Mesenchymal stem cell (in vitro differentiated cells and primary cell): ENCODE measurements around the gene USP31. TPM values are rescaled to one million over a fixed set of nuclear protein-coding genes. Genes with fewer than 3 reads are reported as not detected.

ENCODE experiments used
- DNase-seq: peaks from one replicate; pipeline ENCODE4 v3.0.0-alpha.2; 2013
- H2AFZ ChIP-seq: one replicate; pipeline ENCODE4 v1.6.1; 2013; ENCODE audit warnings: low read depth, mild to moderate bottlenecking, control low read depth, inconsistent platforms, low read length, moderate library complexity
- H2AK5ac ChIP-seq: 2 replicates; pipeline ENCODE4 v1.6.1; 2013; ENCODE audit warnings: low read length, moderate library complexity, mild to moderate bottlenecking, inconsistent platforms; ENCODE audit not compliant: severe bottlenecking
- H2BK120ac ChIP-seq: one replicate; pipeline ENCODE4 v1.6.1; 2013; ENCODE audit warnings: low read depth, mild to moderate bottlenecking, inconsistent platforms, low read length, moderate library complexity
- H2BK12ac ChIP-seq, 2 experiments: one replicate each; pipeline ENCODE4 v1.6.1; 2013; ENCODE audit warnings: inconsistent platforms in 2 of 2, low read length in 2 of 2, mild to moderate bottlenecking in 2 of 2, moderate library complexity in 2 of 2, control low read depth in 1 of 2
- H2BK15ac ChIP-seq: one replicate; pipeline ENCODE4 v1.6.1; 2013; ENCODE audit warnings: mild to moderate bottlenecking, low read depth, inconsistent platforms; ENCODE audit not compliant: poor library complexity, severe bottlenecking
- H2BK5ac ChIP-seq: 2 replicates; pipeline ENCODE4 v1.6.1; 2013; ENCODE audit warnings: low read depth, mild to moderate bottlenecking, low read length, control low read depth, inconsistent platforms; ENCODE audit not compliant: poor library complexity, severe bottlenecking
- H3K14ac ChIP-seq, 2 experiments: one replicate each; pipeline ENCODE4 v1.6.1; 2013; ENCODE audit warnings: inconsistent platforms in 2 of 2, low read length in 2 of 2, control low read depth in 1 of 2, mild to moderate bottlenecking in 1 of 2, moderate library complexity in 1 of 2
- H3K18ac ChIP-seq, 2 experiments: one replicate each; pipeline ENCODE4 v1.6.1; 2013; ENCODE audit warnings: inconsistent platforms in 2 of 2, low read length in 2 of 2, control low read depth in 1 of 2, low read depth in 1 of 2, mild to moderate bottlenecking in 1 of 2
- H3K23ac ChIP-seq, 2 experiments: one replicate each; pipeline ENCODE4 v1.6.1; 2013; ENCODE audit warnings: inconsistent platforms in 2 of 2, low read length in 2 of 2, mild to moderate bottlenecking in 2 of 2, moderate library complexity in 2 of 2, control low read depth in 1 of 2
- H3K27ac ChIP-seq: 2 replicates; pipeline ENCODE4 v1.5.1; 2013; ENCODE audit warnings: mild to moderate bottlenecking, moderate library complexity, low read length, control low read depth, inconsistent platforms; ENCODE audit not compliant: poor library complexity, severe bottlenecking
- H3K27me3 ChIP-seq, 2 experiments: 2 replicates each; pipeline versions ENCODE4 v1.6.1 to v1.7.0; 2013; ENCODE audit warnings: low read length in 2 of 2, mild to moderate bottlenecking in 2 of 2, moderate library complexity in 2 of 2, control low read depth in 1 of 2, inconsistent platforms in 1 of 2; ENCODE audit not compliant: control insufficient read depth in 1 of 2, insufficient read depth in 1 of 2
- H3K36me3 ChIP-seq, 2 experiments: 2 replicates each; pipeline versions ENCODE4 v1.6.1 to v1.7.0; 2013; ENCODE audit warnings: low read length in 2 of 2, control low read depth in 1 of 2, inconsistent platforms in 1 of 2, low read depth in 1 of 2, mild to moderate bottlenecking in 1 of 2; ENCODE audit not compliant: insufficient read depth in 2 of 2, control insufficient read depth in 1 of 2
- H3K4ac ChIP-seq, 2 experiments: one replicate each; pipeline ENCODE4 v1.6.1; 2013; ENCODE audit warnings: inconsistent platforms in 2 of 2, low read length in 2 of 2, mild to moderate bottlenecking in 2 of 2, moderate library complexity in 2 of 2, control low read depth in 1 of 2, low read depth in 1 of 2
- H3K4me1 ChIP-seq: 2 replicates; pipeline ENCODE4 v1.6.1; 2013; ENCODE audit warnings: low read depth, low read length, control low read depth; ENCODE audit not compliant: control insufficient read depth, insufficient read depth
- H3K4me2 ChIP-seq: 2 replicates; pipeline ENCODE4 v1.6.1; 2013; ENCODE audit warnings: low read length, mild to moderate bottlenecking, inconsistent platforms; ENCODE audit not compliant: poor library complexity, severe bottlenecking
- H3K4me3 ChIP-seq, 2 experiments: 2 replicates each; pipeline versions ENCODE4 v1.5.1 to v1.7.0; 2013; ENCODE audit warnings: low read length in 2 of 2, mild to moderate bottlenecking in 2 of 2, control low read depth in 1 of 2, low read depth in 1 of 2; ENCODE audit not compliant: insufficient read depth in 1 of 2
- H3K79me1 ChIP-seq: replicated peaks from 2 replicates; pipeline ENCODE4 v1.6.1; 2013; ENCODE audit warnings: mild to moderate bottlenecking, control low read depth, low read length, inconsistent platforms; ENCODE audit not compliant: poor library complexity, severe bottlenecking
- H3K9ac ChIP-seq: 2 replicates; pipeline ENCODE4 v1.7.0; 2013; ENCODE audit warnings: mild to moderate bottlenecking, low read length, moderate library complexity
- H3K9me3 ChIP-seq: 2 replicates; pipeline ENCODE4 v1.7.0; 2013; ENCODE audit warnings: mild to moderate bottlenecking, low read length; ENCODE audit not compliant: control insufficient read depth
- H4K8ac ChIP-seq: one replicate; pipeline ENCODE4 v1.6.1; 2013; ENCODE audit warnings: inconsistent platforms, mild to moderate bottlenecking, low read length, moderate library complexity
- H4K91ac ChIP-seq: one replicate; pipeline ENCODE4 v1.6.1; 2013; ENCODE audit warnings: mild to moderate bottlenecking, low read length, inconsistent platforms
- WGBS: methylation state at CpG from one replicate; pipeline ENCODE4 v1.1.7; 2013; ENCODE audit warnings: mixed read lengths; 5-methylcytosine and 5-hydroxymethylcytosine counted together
- polyA plus RNA-seq, 2 experiments: library from polyadenylated mRNA; stranded (reverse); fragments of 200-250 nt; gene quantifications; one replicate each; pipeline ENCODE4 v1.2.3, GENCODE V29; 2013

The USP31 gene, protein sequence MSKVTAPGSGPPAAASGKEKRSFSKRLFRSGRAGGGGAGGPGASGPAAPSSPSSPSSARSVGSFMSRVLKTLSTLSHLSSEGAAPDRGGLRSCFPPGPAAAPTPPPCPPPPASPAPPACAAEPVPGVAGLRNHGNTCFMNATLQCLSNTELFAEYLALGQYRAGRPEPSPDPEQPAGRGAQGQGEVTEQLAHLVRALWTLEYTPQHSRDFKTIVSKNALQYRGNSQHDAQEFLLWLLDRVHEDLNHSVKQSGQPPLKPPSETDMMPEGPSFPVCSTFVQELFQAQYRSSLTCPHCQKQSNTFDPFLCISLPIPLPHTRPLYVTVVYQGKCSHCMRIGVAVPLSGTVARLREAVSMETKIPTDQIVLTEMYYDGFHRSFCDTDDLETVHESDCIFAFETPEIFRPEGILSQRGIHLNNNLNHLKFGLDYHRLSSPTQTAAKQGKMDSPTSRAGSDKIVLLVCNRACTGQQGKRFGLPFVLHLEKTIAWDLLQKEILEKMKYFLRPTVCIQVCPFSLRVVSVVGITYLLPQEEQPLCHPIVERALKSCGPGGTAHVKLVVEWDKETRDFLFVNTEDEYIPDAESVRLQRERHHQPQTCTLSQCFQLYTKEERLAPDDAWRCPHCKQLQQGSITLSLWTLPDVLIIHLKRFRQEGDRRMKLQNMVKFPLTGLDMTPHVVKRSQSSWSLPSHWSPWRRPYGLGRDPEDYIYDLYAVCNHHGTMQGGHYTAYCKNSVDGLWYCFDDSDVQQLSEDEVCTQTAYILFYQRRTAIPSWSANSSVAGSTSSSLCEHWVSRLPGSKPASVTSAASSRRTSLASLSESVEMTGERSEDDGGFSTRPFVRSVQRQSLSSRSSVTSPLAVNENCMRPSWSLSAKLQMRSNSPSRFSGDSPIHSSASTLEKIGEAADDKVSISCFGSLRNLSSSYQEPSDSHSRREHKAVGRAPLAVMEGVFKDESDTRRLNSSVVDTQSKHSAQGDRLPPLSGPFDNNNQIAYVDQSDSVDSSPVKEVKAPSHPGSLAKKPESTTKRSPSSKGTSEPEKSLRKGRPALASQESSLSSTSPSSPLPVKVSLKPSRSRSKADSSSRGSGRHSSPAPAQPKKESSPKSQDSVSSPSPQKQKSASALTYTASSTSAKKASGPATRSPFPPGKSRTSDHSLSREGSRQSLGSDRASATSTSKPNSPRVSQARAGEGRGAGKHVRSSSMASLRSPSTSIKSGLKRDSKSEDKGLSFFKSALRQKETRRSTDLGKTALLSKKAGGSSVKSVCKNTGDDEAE (N-terminal part only)
- polyA plus RNA-seq (2013, experiment 1 of 2) = 5.5 TPM
- polyA plus RNA-seq (2013, experiment 2 of 2) = 5.0 TPM

DNA sequence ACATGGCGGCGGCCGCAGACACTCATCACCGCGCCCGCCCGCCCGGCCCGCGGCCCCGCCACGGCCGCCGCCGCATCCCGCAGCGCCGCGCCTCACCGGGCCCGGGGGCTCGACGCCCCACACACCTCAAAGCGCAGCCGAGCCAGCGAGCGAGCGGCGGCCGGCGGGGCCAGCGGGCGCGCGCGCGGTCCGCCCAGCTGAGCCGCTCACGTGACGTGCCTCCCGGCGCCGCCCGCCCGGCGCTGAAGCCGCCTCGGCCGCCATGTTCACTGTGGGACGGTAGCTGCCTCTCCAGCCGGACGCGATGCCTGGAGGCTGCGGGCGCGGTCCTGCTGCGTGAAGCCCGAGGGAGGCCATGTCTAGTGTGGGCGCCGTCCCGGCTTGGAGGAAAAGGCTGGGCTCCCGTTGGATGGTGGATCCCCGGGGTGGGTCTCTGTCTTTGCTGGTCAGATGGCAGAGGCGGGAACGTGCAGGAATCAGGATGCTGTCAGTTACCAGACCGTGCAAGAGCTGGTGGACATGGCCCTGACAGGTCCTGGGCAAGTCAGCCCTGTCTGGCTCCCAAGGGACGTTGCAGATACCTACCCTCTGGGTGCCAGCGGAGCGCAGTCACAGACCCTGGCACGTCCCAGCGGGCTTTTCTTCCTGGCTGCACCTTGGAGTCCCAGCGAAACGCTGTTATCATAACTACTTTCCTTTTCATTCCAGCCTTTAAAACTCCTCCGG, at the start of gene USP31:
Gene USP31, minus strand, starts transcription at position 186 of the 726 bp plus-strand sequence. Its CDS starts 182 bp downstream, at position 4.
- Histone ChIP-seq H2AK5ac (no peak within 1 kb of the TSS), H2BK12ac (no peak within 1 kb of the TSS), H2BK120ac (peak within 1 kb of the TSS; percentile 27), H2BK5ac (no peak within 1 kb of the TSS), H2AFZ (peak within 1 kb of the TSS; percentile 73), H3K4me1 (peaks cover 20% of the 10 kb centered on the region), H3K79me1 (peaks cover 12% of the 10 kb centered on the region), H3K27me3 (peaks cover 0 to 4% of the 10 kb centered on the region in 2 experiments), H2BK15ac (peak within 1 kb of the TSS; percentile 48), H3K9ac (peak within 1 kb of the TSS; percentile 82), H3K4me2 (peak within 1 kb of the TSS; percentile 92), H3K4me3 (peak within 1 kb of the TSS; percentile 79 to 88), H4K8ac (peak within 1 kb of the TSS; percentile 54), H3K18ac (peak within 1 kb of the TSS; percentile 59 to 73), H3K36me3 (no peaks in the 10 kb centered on the region), H3K4ac (peak within 1 kb of the TSS; percentile 62 to 81), H3K27ac (no peak within 1 kb of the TSS), H4K91ac (peak within 1 kb of the TSS; percentile 50), H3K23ac (peak within 1 kb of the TSS in 1 of 2 experiments; percentile 91), H3K14ac (peak within 1 kb of the TSS; percentile 6 to 96), H3K9me3 (no peaks in the 10 kb centered on the region)
- WGBS = 2% methylated on average over 42 of the region's 75 CpGs
- peak; percentile 96 for DNase-seq

GRCh38 chr16:23196539-23196938, 47.3 kb upstream of the USP31 start:
- Histone ChIP-seq H2BK5ac (no peak overlapping the region), H2BK15ac (no peak overlapping the region), H3K18ac (no peak overlapping the region), H3K4me2 (no peak overlapping the region), H2AFZ (no peak overlapping the region), H3K4me1 (no peaks in the 10 kb centered on the region), H2BK12ac (no peak overlapping the region), H4K91ac (no peak overlapping the region), H3K36me3 (no peaks in the 10 kb centered on the region), H3K9ac (no peak overlapping the region), H3K27ac (no peak overlapping the region), H3K4me3 (no peak overlapping the region), H2AK5ac (no peak overlapping the region), H3K79me1 (no peaks in the 10 kb centered on the region), H3K4ac (no peak overlapping the region), H4K8ac (no peak overlapping the region), H3K9me3 (no peaks in the 10 kb centered on the region), H3K23ac (no peak overlapping the region), H3K14ac (no peak overlapping the region), H2BK120ac (no peak overlapping the region), H3K27me3 (peaks cover 21 to 43% of the 10 kb centered on the region in 2 experiments)
- DNase-seq = no peak
- 48% methylated on average over 5 of the region's 5 CpGs for WGBS

- Histone ChIP-seq H2BK15ac (no peak overlapping the region), H3K4ac (no peak overlapping the region), H3K36me3 (no peaks in the 10 kb centered on the region), H3K4me3 (no peak overlapping the region), H4K91ac (no peak overlapping the region), H2AK5ac (no peak overlapping the region), H3K23ac (no peak overlapping the region), H2BK12ac (no peak overlapping the region), H3K4me1 (no peaks in the 10 kb centered on the region), H3K9me3 (no peaks in the 10 kb centered on the region), H3K18ac (no peak overlapping the region), H2BK5ac (no peak overlapping the region), H3K4me2 (no peak overlapping the region), H2AFZ (no peak overlapping the region), H3K27ac (no peak overlapping the region), H3K14ac (no peak overlapping the region), H3K27me3 (peaks cover 18 to 33% of the 10 kb centered on the region in 2 experiments), H4K8ac (no peak overlapping the region), H2BK120ac (no peak overlapping the region), H3K9ac (no peak overlapping the region), H3K79me1 (no peaks in the 10 kb centered on the region)
- 72% methylated on average over 2 of the region's 3 CpGs for WGBS
- no peak for DNase-seq
These were observed 46.2 kb upstream of the USP31 start for GRCh38 chr16:23195366-23195978.
